T-helper 9 cell (primary cell): ENCODE data around the gene GUCY2F.

Source experiments
- DNase-seq: peaks from one replicate; pipeline ENCODE4 v3.0.0-alpha.2; 2020
- total RNA-seq, 2 donors: gene quantifications; one replicate each; lab custom pipeline; 2026; lab: John Stamatoyannopoulos, UW

GUCY2F gene
- 0 reads per million in 2 donors for total RNA-seq

GRCh38 chrX:109481986-109482385, at the start of gene GUCY2F:
GUCY2F (minus strand) TSS chrX:109482086; CDS start chrX:109475936, 6,150 bp downstream.
- DNase-seq: no peak

DNA sequence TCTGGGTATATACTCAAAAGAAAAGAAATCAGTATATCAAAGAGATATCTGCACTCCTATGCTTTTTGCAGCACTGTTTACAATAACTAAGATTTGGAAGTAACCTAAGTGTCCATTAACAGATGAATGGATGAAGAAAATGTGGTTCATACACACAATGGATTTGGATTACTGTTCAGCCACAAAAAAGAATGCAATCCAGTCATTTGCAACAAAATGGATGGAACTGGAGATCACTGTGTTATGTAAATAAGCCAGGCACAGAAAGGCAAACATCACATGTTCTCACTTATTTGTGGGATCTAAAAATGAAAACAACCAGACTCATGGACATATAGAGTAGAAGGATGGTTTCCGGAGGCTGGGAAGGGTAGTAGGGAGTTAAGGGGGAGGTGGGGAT, 37.1 kb upstream of the GUCY2F start:
- DNase-seq: no peak

GRCh38 chrX:109511113-109511512, 29.2 kb upstream of the GUCY2F start:
- no peak for DNase-seq

DNA sequence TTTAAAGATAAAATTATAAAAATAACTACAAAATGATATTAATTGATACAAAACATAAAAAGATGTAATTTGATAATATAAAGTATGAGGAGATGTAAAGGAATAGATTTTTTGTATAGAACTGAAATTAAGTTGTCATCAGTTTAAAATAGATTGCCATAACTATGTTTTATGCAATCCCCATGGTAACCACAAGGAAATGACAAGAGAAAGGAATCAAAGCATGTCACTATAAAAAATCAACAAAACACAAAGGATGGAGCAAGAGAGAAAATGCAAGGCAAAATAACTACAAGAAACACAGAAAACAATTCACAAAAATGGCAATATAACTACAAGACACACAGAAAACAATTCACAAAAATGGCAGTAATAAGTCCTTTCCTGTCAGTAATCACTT, 27.0 kb upstream of the GUCY2F start:
- no peak for DNase-seq

DNA sequence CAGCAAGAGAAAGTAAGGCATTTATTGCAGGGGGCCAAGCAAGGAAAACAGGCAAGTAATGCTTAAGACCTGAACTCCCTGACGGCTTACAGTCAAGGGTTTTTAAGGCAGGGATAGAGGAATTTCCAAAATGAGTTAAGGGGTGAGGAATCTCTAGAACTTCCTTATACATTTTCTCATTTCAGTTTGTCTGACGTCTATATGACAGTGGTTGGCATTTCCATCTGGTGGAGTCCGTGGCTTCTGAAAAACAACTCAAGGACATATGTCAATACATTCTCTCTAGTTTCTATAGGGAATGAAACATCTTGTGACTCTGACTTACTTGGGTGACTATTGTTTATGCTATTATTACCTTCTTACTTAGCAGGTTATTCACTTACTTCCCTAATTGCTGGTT, 19.3 kb upstream of the GUCY2F start:
- no peak for DNase-seq

GRCh38 chrX:109498434-109498833, 16.5 kb upstream of the GUCY2F start:
- DNase-seq: no peak

DNA sequence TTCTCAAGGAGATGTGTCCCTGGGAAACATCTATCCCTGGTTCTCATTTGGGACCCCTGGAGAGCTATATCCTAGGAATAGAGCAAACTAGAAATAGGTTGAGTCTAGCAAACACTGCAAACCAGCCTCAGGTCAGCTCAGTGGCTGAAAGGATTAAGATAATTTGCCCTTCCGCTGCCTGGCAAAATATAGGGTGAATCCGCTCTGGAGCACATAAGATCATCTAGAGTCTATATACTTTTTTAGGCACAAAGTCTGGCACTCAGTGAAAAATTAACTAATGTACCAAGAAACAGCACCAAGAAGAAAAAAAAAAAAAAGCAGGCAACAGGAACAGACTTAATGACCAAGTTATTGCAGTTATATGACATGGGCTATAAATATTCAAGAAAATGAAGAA, 7.3 kb upstream of the GUCY2F start:
- DNase-seq: no peak

GRCh38 chrX:109487640-109488039, 5.8 kb upstream of the GUCY2F start:
- DNase-seq: no peak

DNA sequence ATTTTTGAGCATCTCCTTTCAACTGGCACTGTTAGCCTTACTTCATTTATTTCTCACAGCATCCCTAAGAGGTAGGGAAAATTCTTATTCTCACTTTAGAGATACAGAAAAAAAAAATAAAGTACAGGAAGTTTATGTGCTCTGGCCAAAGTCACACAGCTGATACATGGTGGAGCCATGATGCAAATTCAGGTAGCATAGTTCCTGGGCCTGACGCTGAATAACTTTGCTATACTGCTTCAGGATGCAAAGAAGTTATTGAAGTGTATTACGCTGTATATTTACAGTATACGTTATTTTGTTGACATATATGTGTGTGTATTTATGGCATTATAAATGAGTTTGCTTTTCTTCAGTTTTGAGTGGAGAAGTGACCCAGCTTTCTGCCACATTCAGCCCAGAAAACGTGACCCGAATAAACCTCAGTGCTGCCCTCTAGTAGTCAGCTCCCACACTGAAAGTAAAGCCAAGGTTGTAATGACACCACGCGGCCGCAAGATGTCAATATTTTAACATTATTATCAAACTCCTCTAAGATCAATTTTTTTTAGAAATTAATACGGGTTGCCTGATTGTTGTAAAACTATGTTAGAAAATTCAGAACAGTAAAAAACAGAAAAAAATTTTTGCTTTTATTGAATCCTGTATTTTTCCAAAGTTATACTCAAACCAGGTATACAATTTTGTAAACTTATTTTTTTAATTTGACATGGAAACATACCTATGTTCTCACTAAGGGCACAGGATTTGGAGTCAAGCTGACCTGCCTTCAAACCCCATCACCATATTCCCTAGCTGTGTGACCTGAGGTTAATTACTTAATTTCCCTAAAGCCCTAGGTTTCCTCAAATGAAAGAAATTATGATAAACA, 3.8 kb upstream of the GUCY2F start:
- DNase-seq: peak; percentile 50

- no peak for DNase-seq
Measured at GRCh38 chrX:109484886-109485285, 3.0 kb upstream of the GUCY2F start.

- no peak for DNase-seq
Measured at GRCh38 chrX:109475174-109475891, 6.6 kb downstream of the GUCY2F start.

DNA sequence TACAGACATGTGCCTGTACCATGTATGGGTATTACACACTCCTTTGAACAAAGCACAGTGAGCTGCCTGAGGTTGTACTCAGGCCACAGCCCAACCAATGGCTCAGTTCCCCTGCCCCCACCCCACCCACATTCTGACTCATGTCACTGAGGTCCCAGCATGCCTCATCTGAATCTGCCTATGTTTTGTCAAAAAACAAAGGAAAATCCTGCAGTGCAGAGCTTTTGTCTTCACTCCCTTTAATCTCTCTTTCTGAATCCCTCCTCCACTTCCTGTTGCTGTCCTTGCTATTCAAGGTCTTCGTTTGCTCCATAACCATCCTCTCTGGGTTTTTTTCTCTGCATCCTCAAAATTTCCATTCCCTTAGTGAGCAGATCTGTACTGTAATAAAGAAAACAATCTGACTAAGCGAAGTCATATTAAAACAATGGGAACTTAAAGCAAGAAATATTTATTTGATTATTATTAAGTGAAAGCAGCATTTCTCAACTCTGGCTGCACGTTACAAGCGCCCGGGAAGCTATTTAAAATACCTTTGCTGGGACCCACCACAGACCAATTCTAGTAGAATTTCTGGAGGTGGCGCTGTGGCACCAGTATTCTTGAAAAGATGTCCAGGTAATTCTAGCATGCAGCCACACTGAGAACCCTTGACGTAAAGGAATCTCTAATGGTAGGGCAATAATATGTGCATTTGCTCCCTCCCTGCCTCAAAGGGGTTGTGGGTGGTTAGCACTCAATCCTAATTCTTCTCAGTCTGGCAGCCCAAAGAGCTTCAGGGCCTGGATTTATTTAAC, 8.7 kb downstream of the GUCY2F start:
- DNase-seq: no peak

DNA sequence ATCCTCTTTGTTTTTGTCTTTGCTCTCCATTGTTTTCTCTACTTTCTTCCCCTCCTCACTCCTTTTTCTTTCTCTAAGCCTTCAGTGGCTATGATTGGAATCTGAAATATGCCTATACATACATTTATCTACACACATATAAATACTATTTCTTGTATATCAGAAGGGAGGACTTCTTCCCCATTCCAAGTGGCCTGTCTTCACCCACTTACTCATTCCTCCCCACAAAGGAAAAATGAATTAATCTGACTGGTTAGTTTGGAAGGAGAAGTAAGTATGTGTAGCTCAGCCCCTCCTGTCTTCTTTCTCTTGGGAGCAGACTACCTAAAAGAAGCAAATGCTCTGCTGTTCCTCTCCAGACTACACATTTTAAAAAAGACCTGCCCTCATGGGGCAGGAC, 17.7 kb downstream of the GUCY2F start:
- DNase-seq: no peak

DNA sequence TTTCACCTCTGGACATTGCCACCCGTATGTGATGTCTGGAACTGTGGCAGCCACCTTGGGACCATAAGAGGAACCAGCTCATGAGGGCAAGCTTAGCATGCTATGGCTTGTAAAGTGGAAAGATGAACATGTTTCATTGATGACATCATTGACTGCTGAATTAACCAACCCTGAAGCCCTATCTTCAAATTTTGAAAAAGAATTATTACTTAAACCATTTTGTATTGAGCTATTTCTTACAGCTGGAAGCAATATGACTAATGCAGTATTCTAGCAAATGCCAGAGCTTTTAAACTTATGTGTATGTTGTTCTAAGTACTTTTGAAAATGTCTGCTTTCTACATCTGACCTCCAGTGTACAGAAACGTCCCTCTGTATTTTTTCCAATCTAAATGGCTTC, 18.1 kb downstream of the GUCY2F start:
- DNase-seq: no peak

DNA sequence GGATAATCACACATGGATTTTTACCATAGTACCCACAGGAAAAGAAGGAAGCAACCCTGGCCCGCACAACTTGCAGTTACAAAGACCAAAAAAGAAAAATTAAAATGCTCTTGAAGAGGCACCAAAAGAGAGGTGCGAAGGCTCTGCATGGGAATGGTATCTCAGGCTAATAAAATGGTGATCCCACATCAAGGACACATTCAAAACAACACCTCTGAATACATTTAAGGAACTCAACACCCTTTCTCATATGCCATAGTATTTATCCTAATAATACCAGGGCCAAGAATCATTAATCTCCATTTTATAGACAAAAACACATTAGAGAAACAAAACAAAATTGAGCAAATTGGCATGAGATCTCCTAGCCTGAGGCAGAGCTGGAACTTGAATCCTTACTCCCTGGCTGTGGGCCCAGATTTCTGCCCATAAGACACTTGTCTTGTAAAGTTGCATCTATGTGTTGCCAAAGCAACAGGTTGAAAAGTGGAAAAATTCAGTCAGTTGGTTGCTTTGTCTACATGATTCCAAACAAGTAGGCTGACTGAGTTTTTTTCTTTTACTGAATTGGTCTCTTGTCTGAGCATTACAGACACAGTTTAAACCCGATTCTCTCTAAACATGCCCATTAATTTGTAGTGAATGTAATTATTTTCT, 33.5 kb downstream of the GUCY2F start:
- no peak for DNase-seq

DNA sequence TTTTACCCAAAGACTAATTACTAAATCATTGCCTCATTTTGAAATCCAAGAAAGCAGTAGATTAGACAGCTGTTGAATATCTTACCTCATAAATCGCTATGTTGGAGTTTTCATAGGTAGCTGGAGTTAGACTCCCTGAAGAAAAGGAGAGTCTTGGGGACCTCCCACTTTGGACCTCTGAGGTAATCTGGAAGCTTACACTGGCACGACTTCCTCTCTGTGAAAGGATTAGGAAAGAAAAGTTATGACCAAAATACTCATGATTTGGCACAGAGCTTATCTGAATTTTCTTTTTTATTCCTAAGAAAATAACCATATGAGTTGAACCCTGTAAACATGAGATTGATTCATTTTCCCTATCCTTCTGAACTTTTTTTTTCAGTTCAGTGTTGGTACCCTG, 40.6 kb downstream of the GUCY2F start:
- DNase-seq: no peak

- no peak for DNase-seq
Measured at GRCh38 chrX:109440475-109440874, 41.4 kb downstream of the GUCY2F start.

- DNase-seq: no peak
Measured at GRCh38 chrX:109409181-109409580, 72.7 kb downstream of the GUCY2F start.

GRCh38 chrX:109403922-109404321, 78.0 kb downstream of the GUCY2F start:
- DNase-seq: no peak

DNA sequence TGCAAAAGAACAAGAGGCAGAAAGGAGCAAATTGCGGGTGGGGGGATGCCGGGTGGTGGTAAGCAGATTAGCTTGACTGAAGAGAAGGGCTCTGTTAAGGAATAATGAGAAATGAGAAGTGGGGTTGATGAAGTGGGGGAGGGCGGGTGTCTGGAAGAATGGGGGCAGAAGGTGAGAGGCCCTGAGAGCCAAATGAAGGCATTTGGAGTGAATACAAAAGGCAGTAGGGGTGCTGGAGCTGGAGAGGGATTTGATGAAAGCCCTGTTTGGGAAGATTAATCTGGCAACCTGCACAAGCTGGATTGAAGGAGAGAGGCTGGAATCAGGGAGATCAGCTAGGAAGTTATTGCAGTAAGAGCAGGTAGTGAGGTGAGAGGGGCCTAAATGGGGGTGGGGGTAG, 82.1 kb downstream of the GUCY2F start:
- no peak for DNase-seq

GRCh38 chrX:109398833-109399232, 83.1 kb downstream of the GUCY2F start:
- DNase-seq: no peak

- DNase-seq: no peak
Measured at GRCh38 chrX:109398061-109398460, 83.8 kb downstream of the GUCY2F start.

DNA sequence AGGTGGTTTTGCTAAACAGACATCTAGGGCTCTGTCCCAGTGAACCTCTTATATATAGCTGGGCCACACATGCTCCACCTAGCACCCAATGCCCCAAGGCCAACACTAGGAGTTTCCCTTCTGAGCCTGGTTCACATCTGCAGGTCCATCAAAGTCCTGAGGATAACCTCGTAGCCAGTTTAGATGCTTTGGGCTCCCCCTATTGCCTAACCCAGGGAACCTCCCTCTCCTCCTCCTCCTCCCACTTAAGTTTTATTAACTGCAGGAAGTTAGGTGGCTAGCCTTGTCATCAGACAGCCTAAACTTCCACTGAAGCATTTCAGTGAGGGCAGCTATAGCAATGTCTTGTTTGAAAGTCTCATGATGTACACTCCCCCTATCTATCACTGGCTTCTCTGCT, 88.0 kb downstream of the GUCY2F start:
- no peak for DNase-seq
